Measurements from ENCODE around the gene SCNN1A. TPM values are rescaled to one million over a fixed set of nuclear protein-coding genes. Genes with fewer than 3 reads are reported as not detected.
"Not testable (repeated sequence)": the region's sequence is repeated elsewhere in the genome, so short reads cannot be mapped to it uniquely, and the experiment has no call there.

Gene SCNN1A
- total and polyA plus RNA-seq, 12 donors, result 0.15 to 1.1 (median 0.42) TPM; not detected in 4

DNA sequence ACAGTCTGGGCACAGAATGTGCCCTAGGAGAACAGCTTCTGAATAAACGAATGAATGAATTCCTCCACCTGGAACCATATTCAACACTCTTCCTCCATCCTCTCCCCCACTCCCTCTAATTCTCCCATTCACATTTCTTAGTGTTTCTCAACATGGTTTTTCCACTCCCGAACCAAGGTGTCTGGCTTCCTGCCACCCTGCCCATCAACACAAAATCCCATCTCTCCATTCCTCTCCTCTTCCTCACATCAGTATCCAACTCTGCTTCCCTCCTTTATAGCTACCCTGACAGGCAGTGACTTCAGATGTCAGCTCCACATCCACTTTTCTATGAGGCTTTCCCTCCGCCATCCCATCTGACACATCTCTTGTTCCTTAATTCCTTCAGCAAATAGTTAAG is 36.4 kb downstream of the SCNN1A start:
- H3K36me3 ChIP-seq, result peaks cover 0 to 40% (median 3%) of the 10 kb centered on the region in 9 donors
- intact Hi-C loops (cut with DNase I), result loop anchor here in 5 of 10 donors (5.0 to 10.0 kb wide), 6 partner anchors 43 to 196 kb away; partner anchors contain the start of genes GAPDH (in 4 of the 5) and LTBR (in 4 of the 5)
- DNase-seq, result no peak
- peak overlapping the region in 9 of 10 donors; percentile 9 to 99 (median 95) for H3K4me3 ChIP-seq
- no peaks in the 10 kb centered on the region for H3K9me3 ChIP-seq
- H3K4me1 ChIP-seq, result peaks cover 45 to 87% (median 82%) of the 10 kb centered on the region in 9 donors
- 38 to 57% methylated on average over 3 of the region's 3 CpGs for WGBS, 2 donors
- H3K27ac ChIP-seq, result peak overlapping the region in 9 of 10 donors; percentile 93 to 100 (median 98)
- no peaks in the 10 kb centered on the region for H3K27me3 ChIP-seq
- no peak for ATAC-seq
- TF ChIP-seq, protein P1, sequence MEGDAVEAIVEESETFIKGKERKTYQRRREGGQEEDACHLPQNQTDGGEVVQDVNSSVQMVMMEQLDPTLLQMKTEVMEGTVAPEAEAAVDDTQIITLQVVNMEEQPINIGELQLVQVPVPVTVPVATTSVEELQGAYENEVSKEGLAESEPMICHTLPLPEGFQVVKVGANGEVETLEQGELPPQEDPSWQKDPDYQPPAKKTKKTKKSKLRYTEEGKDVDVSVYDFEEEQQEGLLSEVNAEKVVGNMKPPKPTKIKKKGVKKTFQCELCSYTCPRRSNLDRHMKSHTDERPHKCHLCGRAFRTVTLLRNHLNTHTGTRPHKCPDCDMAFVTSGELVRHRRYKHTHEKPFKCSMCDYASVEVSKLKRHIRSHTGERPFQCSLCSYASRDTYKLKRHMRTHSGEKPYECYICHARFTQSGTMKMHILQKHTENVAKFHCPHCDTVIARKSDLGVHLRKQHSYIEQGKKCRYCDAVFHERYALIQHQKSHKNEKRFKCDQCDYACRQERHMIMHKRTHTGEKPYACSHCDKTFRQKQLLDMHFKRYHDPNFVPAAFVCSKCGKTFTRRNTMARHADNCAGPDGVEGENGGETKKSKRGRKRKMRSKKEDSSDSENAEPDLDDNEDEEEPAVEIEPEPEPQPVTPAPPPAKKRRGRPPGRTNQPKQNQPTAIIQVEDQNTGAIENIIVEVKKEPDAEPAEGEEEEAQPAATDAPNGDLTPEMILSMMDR (IDR thresholded peaks at IDR 0.05), result no peak

DNA sequence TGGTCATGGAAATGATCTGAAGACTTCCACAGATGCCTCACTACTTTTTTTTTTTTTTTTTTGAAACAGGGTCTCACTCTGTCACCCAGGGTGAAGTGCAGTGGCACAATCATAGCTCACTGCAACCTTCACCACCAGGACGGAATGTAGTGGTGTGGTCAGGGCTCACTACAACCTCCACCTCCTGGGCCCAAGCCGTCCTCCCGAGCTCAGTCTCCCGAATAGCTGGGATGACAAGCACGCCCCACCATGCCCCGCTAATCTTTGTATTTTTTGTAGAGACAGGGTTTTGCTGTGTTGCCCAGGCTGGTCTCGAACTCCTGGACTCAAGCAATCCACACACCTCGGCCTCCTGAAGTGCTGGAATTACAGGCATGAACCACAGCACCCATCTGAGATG is 36.8 kb downstream of the SCNN1A start:
- not testable (repeated sequence) for H3K27me3 ChIP-seq, H3K9me3 ChIP-seq, ATAC-seq, DNase-seq
- H3K27ac ChIP-seq, result peak overlapping the region in 9 of 10 donors; percentile 92 to 100 (median 98)
- peaks cover 45 to 87% (median 82%) of the 10 kb centered on the region in 9 donors for H3K4me1 ChIP-seq
- peak overlapping the region in 8 of 10 donors; percentile 81 to 99 (median 96) for H3K4me3 ChIP-seq
- peaks cover 0 to 44% (median 7%) of the 10 kb centered on the region in 9 donors for H3K36me3 ChIP-seq
- intact Hi-C loops (cut with DNase I), result loop anchor here in 5 of 10 donors (5.0 to 10.0 kb wide), 6 partner anchors 44 to 196 kb away; partner anchors contain the start of genes GAPDH (in 4 of the 5) and LTBR (in 4 of the 5)
- WGBS, 2 donors, result 75 to 76% methylated on average over 8 of the region's 8 CpGs

DNA sequence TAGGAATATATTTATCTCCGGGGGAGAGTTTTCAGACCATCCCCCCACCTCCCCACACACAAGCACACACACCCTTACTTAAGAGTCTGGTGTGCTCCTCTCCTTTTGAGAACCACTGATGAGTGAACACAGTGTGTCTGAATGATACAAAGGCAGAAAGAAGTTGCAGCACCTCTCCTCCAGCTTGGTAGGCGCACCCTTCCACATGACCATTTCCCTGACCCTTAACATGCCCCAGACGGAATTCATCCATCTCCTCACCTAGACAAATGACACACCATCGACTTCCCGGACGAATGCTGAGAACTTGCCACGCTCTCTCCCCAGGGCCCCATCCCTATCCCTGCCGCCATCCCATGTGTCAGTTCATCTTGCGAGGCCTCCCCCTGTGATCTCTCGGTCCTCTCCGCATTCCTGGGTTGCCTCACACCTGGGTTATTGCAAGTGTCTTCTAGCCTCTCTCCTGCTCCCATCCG is 37.4 kb downstream of the SCNN1A start:
- Histone ChIP-seq H3K27me3 (no peaks in the 10 kb centered on the region), H3K36me3 (peaks cover 0 to 49% (median 12%) of the 10 kb centered on the region in 9 donors), H3K4me3 (peak overlapping the region in 8 of 10 donors; percentile 81 to 99 (median 96)), H3K9me3 (no peaks in the 10 kb centered on the region), H3K4me1 (peaks cover 48 to 87% (median 82%) of the 10 kb centered on the region in 9 donors), H3K27ac (peak overlapping the region; percentile 88 to 100 (median 97))
- 41 to 51% methylated on average over 12 of the region's 12 CpGs for WGBS, 2 donors
- intact Hi-C loops (cut with DNase I), result loop anchor here in 6 of 10 donors (2.0 to 10.0 kb wide), 8 partner anchors 27 to 197 kb away; partner anchors contain the start of genes GAPDH (in 4 of the 6) and LTBR (in 4 of the 6)
- ATAC-seq (no peak), DNase-seq (no peak)
- TF ChIP-seq, protein P1 (IDR thresholded peaks at IDR 0.05), result no peak

DNA sequence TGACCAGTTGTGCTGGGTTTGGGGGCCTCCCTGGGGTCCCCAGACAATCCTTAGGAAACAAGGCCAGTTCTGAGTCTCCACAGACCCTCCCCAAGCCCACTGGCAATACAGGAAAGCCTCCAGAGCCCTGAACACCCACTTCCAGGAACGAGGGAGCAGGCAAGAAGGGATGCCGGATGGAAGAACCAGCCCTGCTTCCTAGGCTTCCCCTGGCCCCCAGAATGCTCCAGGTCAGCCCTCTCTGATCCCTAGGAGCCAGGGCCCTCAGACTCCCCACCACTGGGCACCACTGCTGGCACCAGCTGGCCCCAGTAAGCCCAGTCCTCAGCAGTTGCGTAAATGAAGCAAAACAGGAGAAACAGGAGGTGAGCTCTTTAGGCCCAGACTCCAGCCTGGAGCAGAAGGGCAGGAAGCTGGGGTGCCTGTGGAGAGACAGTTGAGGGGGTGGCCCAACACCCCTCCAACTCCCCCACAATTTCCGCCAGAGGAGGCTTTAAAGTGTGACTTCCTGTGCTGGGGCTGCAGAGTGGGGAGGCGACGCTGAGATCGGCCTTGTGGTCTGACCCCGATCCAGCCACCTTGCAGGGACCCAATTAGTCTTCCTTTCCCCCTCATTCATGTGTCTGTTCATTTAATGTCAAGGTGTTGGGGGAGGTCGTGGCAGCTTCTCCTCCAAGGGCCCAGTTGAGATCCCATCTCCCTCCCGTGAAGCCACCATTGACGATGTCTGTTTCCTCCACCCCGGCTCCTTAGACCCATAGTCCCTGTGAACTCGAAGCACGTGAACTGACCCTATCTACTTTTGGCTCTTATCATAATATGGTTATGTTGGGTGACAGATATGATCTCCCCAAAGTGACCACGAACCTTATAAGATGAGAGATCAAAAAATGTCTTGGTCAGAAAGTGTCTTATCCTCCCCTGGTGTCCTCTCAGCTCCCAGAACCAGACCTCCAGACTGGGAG is 38.2 kb downstream of the SCNN1A start:
- peaks cover 0 to 57% (median 20%) of the 10 kb centered on the region in 9 donors for H3K36me3 ChIP-seq
- no peaks in the 10 kb centered on the region for H3K27me3 ChIP-seq
- ATAC-seq (peak in 2 of 8 donors; percentile 0 to 10), DNase-seq (no peak)
- TF ChIP-seq, protein P1 (IDR thresholded peaks at IDR 0.05), result no peak
- intact Hi-C loops (cut with DNase I), result loop anchor here in 6 of 10 donors (1.0 to 10.0 kb wide), 9 partner anchors 14 to 198 kb away; partner anchors contain the start of genes GAPDH (in 4 of the 6) and LTBR (in 4 of the 6)
- WGBS, 2 donors, result 35 to 47% methylated on average over 15 of the region's 15 CpGs
- peak overlapping the region; percentile 88 to 100 (median 97) for H3K27ac ChIP-seq
- H3K4me3 ChIP-seq, result peak overlapping the region; percentile 27 to 99 (median 90)
- peaks cover 42 to 85% (median 77%) of the 10 kb centered on the region in 9 donors for H3K4me1 ChIP-seq
- H3K9me3 ChIP-seq, result no peaks in the 10 kb centered on the region
